ENCODE results near the gene MT1X. TPM values are rescaled to one million over a fixed set of nuclear protein-coding genes. Genes with fewer than 3 reads are reported as not detected.

The MT1X gene
- polyA plus RNA-seq, 1 experiment, result 60.2 TPM

- no peak for TF ChIP-seq CTCF (IDR thresholded peaks at IDR 0.05; ENCODE audit: insufficient read depth, low read depth, low read length)
- CTCF ChIA-PET, result interaction anchor here (0.9 kb wide), 1 partner anchor 9 kb away, joined by 4 read pairs; no protein-coding TSS in a partner anchor
- peaks cover 34% of the 10 kb centered on the region for H3K27me3 ChIP-seq (ENCODE audit: control insufficient read depth, insufficient read depth, low read length)
Observed at GRCh38 chr16:56652600-56652999, 29.7 kb upstream of the MT1X start.

GRCh38 chr16:56653218-56653617 is 29.1 kb upstream of the MT1X start:
- ChIA-PET POLR2A (no interaction called here), CTCF (interaction anchor here (1.3 kb wide), 1 partner anchor 10 kb away, joined by 3 read pairs; no protein-coding TSS in a partner anchor)
- TF ChIP-seq CTCF (IDR thresholded peaks at IDR 0.05; ENCODE audit: insufficient read depth, low read depth, low read length), result no peak
- Histone ChIP-seq H3K27me3 (ENCODE audit: control insufficient read depth, insufficient read depth, low read length) (peaks cover 30% of the 10 kb centered on the region), H3K36me3 (ENCODE audit: control insufficient read depth, insufficient read depth, low read length) (no peaks in the 10 kb centered on the region), H3K4me3 (ENCODE audit: low read depth, low read length) (no peak overlapping the region)
- no peak for DNase-seq (ENCODE audit: low read depth)

More at GRCh38 chr16:56652600-56652999, 29.7 kb upstream of the MT1X start:
- no peaks in the 10 kb centered on the region for H3K36me3 ChIP-seq (ENCODE audit: control insufficient read depth, insufficient read depth, low read length)
- POLR2A ChIA-PET, result no interaction called here
- DNase-seq (ENCODE audit: low read depth), result no peak
- H3K4me3 ChIP-seq (ENCODE audit: low read depth, low read length), result no peak overlapping the region

GRCh38 chr16:56657555-56658326 is 24.5 kb upstream of the MT1X start, which contains the start of gene MT1F:
TSS of gene MT1F (plus strand) at chr16:56657959. CDS start at chr16:56658059, 100 bp downstream.
- ChIA-PET POLR2A (interaction anchor here (0.6 kb wide), 2 partner anchors 11 to 50 kb away, joined by 4 to 16 read pairs; no protein-coding TSS in a partner anchor), CTCF (no interaction called here)
- Histone ChIP-seq H3K27me3 (ENCODE audit: control insufficient read depth, insufficient read depth, low read length) (peaks cover 23% of the 10 kb centered on the region), H3K36me3 (ENCODE audit: control insufficient read depth, insufficient read depth, low read length) (no peaks in the 10 kb centered on the region), H3K4me3 (ENCODE audit: low read depth, low read length) (peak within 1 kb of the TSS; percentile 40)
- DNase-seq (ENCODE audit: low read depth), result no peak
- TF ChIP-seq CTCF (IDR thresholded peaks at IDR 0.05; ENCODE audit: insufficient read depth, low read depth, low read length), result no peak

- DNase-seq (ENCODE audit: low read depth), result no peak
- peak overlapping the region; percentile 40; the same call in 1 of the 2 replicates for H3K4me3 ChIP-seq (ENCODE audit: low read depth, low read length)
- CTCF ChIA-PET, result no interaction called here
- POLR2A ChIA-PET, result no interaction called here
- H3K27me3 ChIP-seq (ENCODE audit: control insufficient read depth, insufficient read depth, low read length), result peaks cover 26% of the 10 kb centered on the region
- H3K36me3 ChIP-seq (ENCODE audit: control insufficient read depth, insufficient read depth, low read length), result no peaks in the 10 kb centered on the region
- TF ChIP-seq CTCF (IDR thresholded peaks at IDR 0.05; ENCODE audit: insufficient read depth, low read depth, low read length), result no peak
Observed at GRCh38 chr16:56658327-56658875, 23.9 kb upstream of the MT1X start.

Measured in BJ (cell line).